Sigmoid colon (tissue), 3 donors: ENCODE data around the gene ALAS1.

Source experiments
- POLR2A ChIP-seq, 2 donors: fragments of 450-650 bp; IDR thresholded peaks; one replicate each; pipeline ENCODE4 v1.6.1; 2016; ENCODE audit warnings: antibody characterized with exemption in 2 of 2, mild to moderate bottlenecking in 2 of 2, moderate library complexity in 2 of 2
- TF ChIP-seq, protein P1 (sequence below), 4 experiments: fragments of 450-650 bp in 3 of 4; fragments of 200-600 bp in 1 of 4; IDR thresholded peaks; one replicate each; pipeline ENCODE4 v1.5.1; 2016 to 2019; ENCODE audit warnings: antibody characterized with exemption in 4 of 4, mild to moderate bottlenecking in 3 of 4, moderate library complexity in 2 of 4

GRCh38 chr3:52149726-52150125 is 48.2 kb upstream of the ALAS1 start:
- TF ChIP-seq POLR2A (IDR thresholded peaks at IDR 0.05) = no peak
- TF ChIP-seq, protein P1, sequence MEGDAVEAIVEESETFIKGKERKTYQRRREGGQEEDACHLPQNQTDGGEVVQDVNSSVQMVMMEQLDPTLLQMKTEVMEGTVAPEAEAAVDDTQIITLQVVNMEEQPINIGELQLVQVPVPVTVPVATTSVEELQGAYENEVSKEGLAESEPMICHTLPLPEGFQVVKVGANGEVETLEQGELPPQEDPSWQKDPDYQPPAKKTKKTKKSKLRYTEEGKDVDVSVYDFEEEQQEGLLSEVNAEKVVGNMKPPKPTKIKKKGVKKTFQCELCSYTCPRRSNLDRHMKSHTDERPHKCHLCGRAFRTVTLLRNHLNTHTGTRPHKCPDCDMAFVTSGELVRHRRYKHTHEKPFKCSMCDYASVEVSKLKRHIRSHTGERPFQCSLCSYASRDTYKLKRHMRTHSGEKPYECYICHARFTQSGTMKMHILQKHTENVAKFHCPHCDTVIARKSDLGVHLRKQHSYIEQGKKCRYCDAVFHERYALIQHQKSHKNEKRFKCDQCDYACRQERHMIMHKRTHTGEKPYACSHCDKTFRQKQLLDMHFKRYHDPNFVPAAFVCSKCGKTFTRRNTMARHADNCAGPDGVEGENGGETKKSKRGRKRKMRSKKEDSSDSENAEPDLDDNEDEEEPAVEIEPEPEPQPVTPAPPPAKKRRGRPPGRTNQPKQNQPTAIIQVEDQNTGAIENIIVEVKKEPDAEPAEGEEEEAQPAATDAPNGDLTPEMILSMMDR (IDR thresholded peaks at IDR 0.05) = no peak
